ENCODE results near the gene PSMA5. TPM values are rescaled to one million over a fixed set of nuclear protein-coding genes. Genes with fewer than 3 reads are reported as not detected.
A peak's percentile ranks its signal among the peaks of the same experiment; 100 is the strongest.
"Not testable (repeated sequence)": the region's sequence is repeated elsewhere in the genome, so short reads cannot be mapped to it uniquely, and the experiment has no call there.

The PSMA5 gene
- total RNA-seq, 1 donor from 2014 or later = 45.3 TPM

- no peak for DNase-seq
Measured at GRCh38 chr1:109392037-109392787, 34.0 kb downstream of the PSMA5 start.

GRCh38 chr1:109391626-109392025 lies 34.6 kb downstream of the PSMA5 start:
- no peak for DNase-seq

GRCh38 chr1:109391157-109391556 lies 35.1 kb downstream of the PSMA5 start:
- peak; percentile 31 for DNase-seq

- no peak for DNase-seq
Measured at GRCh38 chr1:109389638-109390341, 36.5 kb downstream of the PSMA5 start.

- DNase-seq = no peak
Measured at GRCh38 chr1:109388884-109389637, 37.2 kb downstream of the PSMA5 start.

GRCh38 chr1:109388208-109388711 lies 38.0 kb downstream of the PSMA5 start:
- no peak for DNase-seq

- DNase-seq = no peak
Measured at GRCh38 chr1:109386054-109386717, 40.1 kb downstream of the PSMA5 start.

GRCh38 chr1:109385417-109385816 lies 40.8 kb downstream of the PSMA5 start:
- no peak for DNase-seq

- no peak for DNase-seq
Measured at GRCh38 chr1:109383854-109384253, 42.4 kb downstream of the PSMA5 start.

- DNase-seq = no peak
Measured at GRCh38 chr1:109383087-109383779, 43.0 kb downstream of the PSMA5 start.

- no peak for DNase-seq
Measured at GRCh38 chr1:109381573-109381972, 44.7 kb downstream of the PSMA5 start.

GRCh38 chr1:109379907-109380306 lies 46.3 kb downstream of the PSMA5 start:
- no peak for DNase-seq

GRCh38 chr1:109379422-109379821 lies 46.8 kb downstream of the PSMA5 start:
- no peak for DNase-seq

- no peak for DNase-seq
Measured at GRCh38 chr1:109377698-109378097, 48.5 kb downstream of the PSMA5 start.

GRCh38 chr1:109373696-109374095 lies 52.6 kb downstream of the PSMA5 start:
- DNase-seq = not testable (repeated sequence)

GRCh38 chr1:109373126-109373525 lies 53.1 kb downstream of the PSMA5 start:
- DNase-seq = no peak

GRCh38 chr1:109372281-109372680 lies 54.0 kb downstream of the PSMA5 start:
- no peak for DNase-seq

- no peak for DNase-seq
Measured at GRCh38 chr1:109371341-109371739, 54.9 kb downstream of the PSMA5 start.

- no peak for DNase-seq
Measured at GRCh38 chr1:109370712-109371340, 55.4 kb downstream of the PSMA5 start.

- DNase-seq = no peak
Measured at GRCh38 chr1:109369167-109369746, 57.0 kb downstream of the PSMA5 start.

- DNase-seq = no peak
Measured at GRCh38 chr1:109368464-109368863, 57.8 kb downstream of the PSMA5 start.
